Gastrocnemius medialis (tissue), 4 donors: Measurements from ENCODE around the gene TSPAN10. TPM values are rescaled to one million over a fixed set of nuclear protein-coding genes. Genes with fewer than 3 reads are reported as not detected.

Source experiments
- ATAC-seq, 2 donors: fragments of 150-250 bp; one replicate each; pipeline ENCODE4 v1.9.1; 2016
- DNase-seq, 2 donors: peaks; one replicate each; pipeline ENCODE4 v3.0.0-alpha.2; 2019
- H3K27ac ChIP-seq, 4 donors: fragments of 200-600 bp; sonication (generic); 1 replicate in 1 of 4; 2 replicates in 3 of 4; pipeline ENCODE4 v1.5.1; 2016 to 2018; ENCODE audit warnings: mild to moderate bottlenecking in 2 of 4, moderate library complexity in 1 of 4
- H3K27me3 ChIP-seq, 3 donors: fragments of 200-600 bp; sonication (generic) in 2 of 3; 1 replicate in 1 of 3; 2 replicates in 2 of 3; pipeline versions ENCODE4 v1.5.1 to v1.6.0; 2016 to 2019; ENCODE audit warnings: mild to moderate bottlenecking in 1 of 3, moderate library complexity in 1 of 3
- H3K36me3 ChIP-seq, 2 donors: fragments of 200-600 bp; sonication (generic) in 1 of 2; one replicate each; pipeline ENCODE4 v1.5.1; 2017 to 2018
- H3K4me1 ChIP-seq, 2 donors: fragments of 200-600 bp; sonication (generic) in 1 of 2; one replicate each; pipeline ENCODE4 v1.5.1; 2016 to 2017; ENCODE audit warnings: mild to moderate bottlenecking in 2 of 2
- H3K4me3 ChIP-seq, 4 donors: fragments of 200-600 bp; sonication (generic) in 3 of 4; 1 replicate in 1 of 4; 2 replicates in 3 of 4; pipeline ENCODE4 v1.5.1; 2016 to 2019; ENCODE audit warnings: mild to moderate bottlenecking in 2 of 4
- H3K9me3 ChIP-seq, 3 donors: fragments of 200-600 bp; sonication (generic) in 2 of 3; 1 replicate in 1 of 3; 2 replicates in 2 of 3; pipeline ENCODE4 v1.5.1; 2016 to 2019
- CTCF ChIP-seq, 5 experiments: fragments of 450-650 bp in 3 of 5; fragments of 200-600 bp in 2 of 5; sonication (generic) in 2 of 5; IDR thresholded peaks in 4 of 5; conservative IDR thresholded peaks in 1 of 5; 1 replicate in 4 of 5; 2 replicates in 1 of 5; pipeline ENCODE4 v1.5.1; 2016 to 2019; ENCODE audit warnings: antibody characterized with exemption in 5 of 5, mild to moderate bottlenecking in 3 of 5, moderate library complexity in 3 of 5
- POLR2A ChIP-seq, 2 donors: fragments of 450-650 bp; IDR thresholded peaks; one replicate each; pipeline ENCODE4 v1.6.1; 2017; ENCODE audit warnings: antibody characterized with exemption in 2 of 2, mild to moderate bottlenecking in 2 of 2, moderate library complexity in 2 of 2
- in situ Hi-C, 4 donors: fragments of 200-750 bp; cut with MboI; loops; one replicate each; pipeline versions ENCODE4 v1.15.0 to v1.8.0; 2017; ENCODE audit warnings: low sequenced_read_pairs in 4 of 4
- intact Hi-C: fragments of 100-400 bp; cut with DNase I; formaldehyde crosslinking; loops from one replicate; pipeline ENCODE4 v1.15.1; 2023; ENCODE audit warnings: low total_unique reads
- total RNA-seq, 4 donors: library from RNA; depleted of rRNA; stranded (reverse); fragments of >200 nt; gene quantifications; one replicate each; pipeline versions ENCODE4 v1.1.0 to v1.2.3, GENCODE V29; 2016

Gene TSPAN10
- total RNA-seq, 4 donors from 2014 or later: 0.22 to 0.26 TPM; not detected in 2

- Histone ChIP-seq H3K36me3 (peaks cover 0 to 95% of the 10 kb centered on the region in 2 donors), H3K27me3 (no peaks in the 10 kb centered on the region), H3K9me3 (no peaks in the 10 kb centered on the region), H3K4me1 (peaks cover 0 to 16% of the 10 kb centered on the region in 2 donors), H3K27ac (no peak overlapping the region), H3K4me3 (no peak overlapping the region)
- no peak for DNase-seq
- intact Hi-C loops (no loop called here), in situ Hi-C loops (no loop called here)
- TF ChIP-seq POLR2A (IDR thresholded peaks at IDR 0.05): no peak
- TF ChIP-seq CTCF (IDR thresholded peaks at IDR 0.05 in 4 of 5, conservative IDR thresholded peaks at IDR 0.05 in 1 of 5): no peak
- ATAC-seq: no peak
Observed at GRCh38 chr17:81693509-81694210, 56.7 kb downstream of the TSPAN10 start.

- Histone ChIP-seq H3K27me3 (no peaks in the 10 kb centered on the region), H3K4me3 (no peak overlapping the region), H3K4me1 (peaks cover 0 to 16% of the 10 kb centered on the region in 2 donors), H3K27ac (no peak overlapping the region), H3K36me3 (peaks cover 0 to 95% of the 10 kb centered on the region in 2 donors), H3K9me3 (no peaks in the 10 kb centered on the region)
- TF ChIP-seq CTCF (IDR thresholded peaks at IDR 0.05 in 4 of 5, conservative IDR thresholded peaks at IDR 0.05 in 1 of 5) (no peak), POLR2A (IDR thresholded peaks at IDR 0.05) (no peak)
- no peak for DNase-seq
- in situ Hi-C loops: no loop called here
- ATAC-seq: no peak
- intact Hi-C loops: no loop called here
Observed at GRCh38 chr17:81694810-81695209, 57.8 kb downstream of the TSPAN10 start.

- H3K9me3 ChIP-seq: no peaks in the 10 kb centered on the region
- H3K27me3 ChIP-seq: no peaks in the 10 kb centered on the region
- intact Hi-C loops (no loop called here), in situ Hi-C loops (no loop called here)
- no peak for DNase-seq
- peaks cover 0 to 16% of the 10 kb centered on the region in 2 donors for H3K4me1 ChIP-seq
- no peak overlapping the region for H3K4me3 ChIP-seq
- no peak for ATAC-seq
- TF ChIP-seq CTCF (IDR thresholded peaks at IDR 0.05 in 4 of 5, conservative IDR thresholded peaks at IDR 0.05 in 1 of 5): no peak
- TF ChIP-seq POLR2A (IDR thresholded peaks at IDR 0.05): no peak
- H3K27ac ChIP-seq: no peak overlapping the region
- peaks cover 0 to 92% of the 10 kb centered on the region in 2 donors for H3K36me3 ChIP-seq
Observed at GRCh38 chr17:81695211-81695610, 58.2 kb downstream of the TSPAN10 start.

- H3K36me3 ChIP-seq: peaks cover 0 to 92% of the 10 kb centered on the region in 2 donors
- TF ChIP-seq CTCF (IDR thresholded peaks at IDR 0.05 in 4 of 5, conservative IDR thresholded peaks at IDR 0.05 in 1 of 5) (no peak), POLR2A (IDR thresholded peaks at IDR 0.05) (no peak)
- no peak overlapping the region for H3K4me3 ChIP-seq
- no peaks in the 10 kb centered on the region for H3K27me3 ChIP-seq
- H3K27ac ChIP-seq: no peak overlapping the region
- in situ Hi-C loops (no loop called here), intact Hi-C loops (no loop called here)
- H3K9me3 ChIP-seq: no peaks in the 10 kb centered on the region
- DNase-seq (no peak), ATAC-seq (no peak)
- H3K4me1 ChIP-seq: peaks cover under 1 to 16% of the 10 kb centered on the region in 2 donors
Observed at GRCh38 chr17:81695801-81696200, 58.8 kb downstream of the TSPAN10 start.
